Liver (tissue), 9 donors: Measurements from ENCODE around the gene NNMT. TPM values are rescaled to one million over a fixed set of nuclear protein-coding genes. Genes with fewer than 3 reads are reported as not detected.

Experiments
- DNase-seq: peaks from one replicate; pipeline ENCODE4 v3.0.0-alpha.2; 2017; ENCODE audit warnings: low spot score
- H3K27ac ChIP-seq, 2 donors: one replicate each; pipeline ENCODE4 v1.7.0; 2013; ENCODE audit warnings: inconsistent platforms in 2 of 2, low read length in 2 of 2, control low read depth in 1 of 2, low read depth in 1 of 2, mild to moderate bottlenecking in 1 of 2
- H3K27me3 ChIP-seq, 4 donors: one replicate each; pipeline versions ENCODE4 v1.6.1 to v1.7.0; 2013; ENCODE audit warnings: low read length in 3 of 4, inconsistent platforms in 1 of 4, mild to moderate bottlenecking in 1 of 4, moderate library complexity in 1 of 4; ENCODE audit not compliant: control insufficient read depth in 4 of 4, insufficient read depth in 4 of 4
- H3K36me3 ChIP-seq, 4 donors: one replicate each; pipeline versions ENCODE4 v1.6.1 to v1.7.0; 2013; ENCODE audit warnings: low read length in 3 of 4, mild to moderate bottlenecking in 3 of 4, low read depth in 1 of 4, moderate library complexity in 1 of 4; ENCODE audit not compliant: control insufficient read depth in 4 of 4, insufficient read depth in 3 of 4
- H3K4me1 ChIP-seq, 4 donors: one replicate each; pipeline versions ENCODE4 v1.6.1 to v1.7.0; 2013; ENCODE audit warnings: low read length in 3 of 4, mild to moderate bottlenecking in 3 of 4, moderate library complexity in 1 of 4; ENCODE audit not compliant: control insufficient read depth in 4 of 4, insufficient read depth in 4 of 4
- H3K4me3 ChIP-seq, 3 donors: one replicate each; pipeline versions ENCODE4 v1.6.1 to v1.7.0; 2013; ENCODE audit warnings: low read length in 3 of 3, control low read depth in 1 of 3, low read depth in 1 of 3, mild to moderate bottlenecking in 1 of 3
- H3K9ac ChIP-seq, 2 donors: one replicate each; pipeline ENCODE4 v1.7.0; 2013; ENCODE audit warnings: low read length in 2 of 2, mild to moderate bottlenecking in 2 of 2, moderate library complexity in 2 of 2, control low read depth in 1 of 2, low read depth in 1 of 2
- H3K9me3 ChIP-seq, 4 donors: one replicate each; pipeline versions ENCODE4 v1.6.1 to v1.7.0; 2013; ENCODE audit warnings: low read length in 3 of 4; ENCODE audit not compliant: control insufficient read depth in 4 of 4
- ATF3 ChIP-seq: IDR thresholded peaks from 2 replicates; pipeline ENCODE4 v1.6.1; 2016; ENCODE audit warnings: antibody characterized with exemption
- EGR1 ChIP-seq, 2 donors: IDR thresholded peaks; 2 replicates each; pipeline ENCODE4 v1.6.1; 2016 to 2018; ENCODE audit warnings: antibody characterized with exemption in 2 of 2, low read depth in 2 of 2
- FOXA1 ChIP-seq: IDR thresholded peaks from 2 replicates; pipeline ENCODE4 v1.6.1; 2016; ENCODE audit warnings: antibody characterized with exemption
- FOXA2 ChIP-seq: IDR thresholded peaks from 2 replicates; pipeline ENCODE4 v1.6.1; 2016; ENCODE audit warnings: antibody characterized with exemption
- HNF4A ChIP-seq, 2 donors: conservative IDR thresholded peaks; 2 replicates each; pipeline ENCODE4 v1.6.1; 2016; ENCODE audit warnings: antibody characterized with exemption in 2 of 2, mild to moderate bottlenecking in 2 of 2
- JUND ChIP-seq, 2 donors: IDR thresholded peaks; 2 replicates each; pipeline ENCODE4 v1.6.1; 2016; ENCODE audit warnings: antibody characterized with exemption in 2 of 2
- MAX ChIP-seq: IDR thresholded peaks from 2 replicates; pipeline ENCODE4 v1.6.1; 2016; ENCODE audit warnings: antibody characterized with exemption
- NR2F2 ChIP-seq: IDR thresholded peaks from 2 replicates; pipeline ENCODE4 v1.6.1; 2016; ENCODE audit warnings: antibody characterized with exemption
- RAD21 ChIP-seq, 2 donors: IDR thresholded peaks; 2 replicates each; pipeline ENCODE4 v1.6.1; 2016; ENCODE audit warnings: antibody characterized with exemption in 2 of 2, mild to moderate bottlenecking in 2 of 2
- REST ChIP-seq: IDR thresholded peaks from 2 replicates; pipeline ENCODE4 v1.6.1; 2016; ENCODE audit warnings: antibody characterized with exemption, mild to moderate bottlenecking
- SP1 ChIP-seq: IDR thresholded peaks from 2 replicates; pipeline ENCODE4 v1.6.1; 2018; ENCODE audit warnings: antibody characterized with exemption, mild to moderate bottlenecking
- YY1 ChIP-seq: IDR thresholded peaks from 2 replicates; pipeline ENCODE4 v1.6.1; 2016; ENCODE audit warnings: antibody characterized with exemption, mild to moderate bottlenecking
- ZBTB33 ChIP-seq: IDR thresholded peaks from 2 replicates; pipeline ENCODE4 v1.6.1; 2016; ENCODE audit warnings: antibody characterized with exemption
- WGBS: extraction: QIAGEN DNeasy Blood & Tissue Kit; methylation state at CpG from one replicate; pipeline ENCODE4 v1.1.7; 2013; 5-methylcytosine and 5-hydroxymethylcytosine counted together
- polyA plus RNA-seq, 2 donors: library from polyadenylated mRNA; stranded (reverse) in 1 of 2; unstranded in 1 of 2; fragments of 200-250 nt in 1 of 2; fragments of >200 nt in 1 of 2; fragmentation: Nextera tagmentation in 1 of 2; extraction: Ambion mirVana in 1 of 2; gene quantifications; one replicate each; pipeline versions ENCODE4 v1.2.1 to v1.2.3, GENCODE V29; 2013 to 2015
- total RNA-seq, 2 donors: library from RNA; depleted of rRNA; stranded (reverse); fragments of >200 nt; gene quantifications; one replicate each; pipeline ENCODE4 v1.2.3, GENCODE V29; 2014
- donor health status: healthy.
- donor health status: healthy.
- donor health status: healthy.
- donor health status: healthy.
- donor health status: healthy.

The NNMT gene
- total and polyA plus RNA-seq, 4 donors, result 0.47 to 3,724 (median 2,877) TPM

- TF ChIP-seq FOXA2, result no peak
- TF ChIP-seq RAD21 (IDR thresholded peaks at IDR 0.05), result no peak
- no peak for TF ChIP-seq HNF4A (conservative IDR thresholded peaks at IDR 0.05)
- no peak for TF ChIP-seq ZBTB33
- TF ChIP-seq NR2F2, result no peak
- TF ChIP-seq ATF3, result no peak
These were observed 46.0 kb upstream of the NNMT start (continued) for GRCh38 chr11:114250180-114250579.

GRCh38 chr11:114250993-114251814, 45.0 kb upstream of the NNMT start:
- no peak for TF ChIP-seq YY1
- no peak for TF ChIP-seq RAD21 (IDR thresholded peaks at IDR 0.05)
- TF ChIP-seq HNF4A (conservative IDR thresholded peaks at IDR 0.05), result no peak
- no peak for TF ChIP-seq SP1
- TF ChIP-seq REST, result no peak
- TF ChIP-seq EGR1 (IDR thresholded peaks at IDR 0.05; ENCODE audit: low read depth in 2 of 2), result no peak
- no peak for TF ChIP-seq MAX
- Histone ChIP-seq H3K27ac (no peak overlapping the region), H3K27me3 (no peaks in the 10 kb centered on the region), H3K9me3 (no peaks in the 10 kb centered on the region), H3K36me3 (peaks cover 22 to 53% (median 29%) of the 10 kb centered on the region in 4 donors), H3K9ac (no peak overlapping the region), H3K4me1 (peaks cover 5 to 25% (median 20%) of the 10 kb centered on the region in 4 donors), H3K4me3 (no peak overlapping the region)
- 93% methylated on average over 14 of the region's 14 CpGs for WGBS
- no peak for DNase-seq

GRCh38 chr11:114251815-114252337, 44.3 kb upstream of the NNMT start:
- Histone ChIP-seq H3K27me3 (no peaks in the 10 kb centered on the region), H3K36me3 (peaks cover 19 to 46% (median 24%) of the 10 kb centered on the region in 4 donors), H3K4me1 (peaks cover 7 to 29% (median 26%) of the 10 kb centered on the region in 4 donors), H3K9ac (no peak overlapping the region), H3K27ac (no peak overlapping the region), H3K4me3 (no peak overlapping the region), H3K9me3 (no peaks in the 10 kb centered on the region)
- TF ChIP-seq JUND (IDR thresholded peaks at IDR 0.05), result no peak
- TF ChIP-seq SP1, result no peak
- TF ChIP-seq HNF4A (conservative IDR thresholded peaks at IDR 0.05), result no peak
- TF ChIP-seq FOXA1, result no peak
- no peak for TF ChIP-seq ATF3
- TF ChIP-seq MAX, result no peak
- no peak for TF ChIP-seq RAD21 (IDR thresholded peaks at IDR 0.05)
- 86% methylated on average over 9 of the region's 9 CpGs for WGBS
- DNase-seq, result no peak
